HCT116 (cell line): ENCODE results near the gene SDHAF4. TPM values are rescaled to one million over a fixed set of nuclear protein-coding genes. Genes with fewer than 3 reads are reported as not detected.

Experiments
- ATAC-seq: fragments of 200-7000 bp; cut with Tn5 transposase; 2 replicates; pipeline ENCODE4 v1.9.1; 2020; ENCODE audit warnings: mild to moderate bottlenecking, moderate library complexity
- BruUV-seq: library from RNA; stranded (reverse); fragments of 400-500 nt; replicated peaks from 2 replicates; lab custom pipeline; 2021; lab: Mats Ljungman, UMichigan
- CTCF ChIA-PET: fragments of 300-600 bp; sonication (Branson Sonifier 250); formaldehyde crosslinking; loops from one replicate; lab custom pipeline; 2021; ENCODE audit warnings: antibody characterized with exemption; lab: Charles Lee
- POLR2A ChIA-PET: fragments of 300-600, 350-600 bp; sonication (Branson Sonifier 250); formaldehyde crosslinking; loops from one replicate; lab custom pipeline; 2021; ENCODE audit warnings: antibody characterized with exemption; lab: Charles Lee
- RAD21 ChIA-PET, 2 experiments: fragments of 300-600 bp; sonication (Branson Sonifier 250); formaldehyde crosslinking; loops; one replicate each; lab custom pipeline; 2023; ENCODE audit warnings: low total read pairs in 2 of 2; ENCODE audit not compliant: uncharacterized antibody in 2 of 2, unreplicated experiment in 2 of 2, low non-redundant PET in 1 of 2; lab: Charles Lee
- DNase-seq: peaks from one replicate; pipeline ENCODE4 v3.0.0-alpha.2; 2010; ENCODE audit warnings: low read depth, low spot score
- H2AFZ ChIP-seq: fragments of 200-600 bp; shearing (Covaris generic), sonication (generic); 2 replicates; pipeline ENCODE4 v1.6.1; 2017; ENCODE audit warnings: low read depth, mixed run types, mixed read lengths, antibody characterized with exemption, low read length; ENCODE audit not compliant: poor library complexity, severe bottlenecking
- H3K27ac ChIP-seq: 2 replicates; pipeline ENCODE4 v1.5.1; 2012; ENCODE audit warnings: low read depth, low read length
- H3K27me3 ChIP-seq: fragments of 200-600 bp; sonication (generic); 2 replicates; pipeline ENCODE4 v1.6.1; 2016; ENCODE audit warnings: mixed run types, low read length, mixed read lengths; ENCODE audit not compliant: insufficient read depth
- H3K36me3 ChIP-seq, 2 experiments: fragments of 200-500 bp in 1 of 2; fragments of 200-600 bp in 1 of 2; sonication (Bioruptor generic) in 1 of 2; sonication (generic) in 1 of 2; 2 replicates each; pipeline versions ENCODE4 v1.5.1 to v1.6.1; 2014 to 2016; ENCODE audit warnings: low read length in 2 of 2, inconsistent platforms in 1 of 2, mixed read lengths in 1 of 2, mixed run types in 1 of 2; ENCODE audit not compliant: insufficient read depth in 2 of 2, control insufficient read depth in 1 of 2
- H3K4me1 ChIP-seq, 2 experiments: fragments of 200-600 bp in 1 of 2; sonication (generic) in 1 of 2; 2 replicates each; pipeline versions ENCODE4 v1.5.1 to v1.6.1; 2012 to 2017; ENCODE audit warnings: low read length in 2 of 2, inconsistent platforms in 1 of 2, mild to moderate bottlenecking in 1 of 2, mixed read lengths in 1 of 2, mixed run types in 1 of 2, moderate library complexity in 1 of 2; ENCODE audit not compliant: insufficient read depth in 2 of 2, control insufficient read depth in 1 of 2
- H3K4me2 ChIP-seq: fragments of 200-600 bp; sonication (generic); 2 replicates; pipeline ENCODE4 v1.6.1; 2017; ENCODE audit warnings: mixed run types, low read length, mixed read lengths
- H3K4me3 ChIP-seq, 2 experiments: fragments of 200-600 bp in 1 of 2; sonication (generic) in 1 of 2; replicated peaks in 1 of 2; 2 replicates each; pipeline ENCODE4 v1.5.1; 2011 to 2016; ENCODE audit warnings: low read length in 2 of 2, control low read depth in 1 of 2, low read depth in 1 of 2, mild to moderate bottlenecking in 1 of 2, mixed read lengths in 1 of 2, mixed run types in 1 of 2
- H3K79me2 ChIP-seq: fragments of 200-600 bp; sonication (generic); 2 replicates; pipeline ENCODE4 v1.6.1; 2017; ENCODE audit warnings: mild to moderate bottlenecking, mixed run types, low read length, moderate library complexity, mixed read lengths; ENCODE audit not compliant: insufficient read depth
- H3K9ac ChIP-seq: fragments of 200-600 bp; sonication (generic); 2 replicates; pipeline ENCODE4 v1.6.1; 2016; ENCODE audit warnings: low read length, mixed read lengths
- H3K9me2 ChIP-seq: fragments of 200-600 bp; sonication (generic), shearing (Covaris generic); 2 replicates; pipeline ENCODE4 v1.6.1; 2017; ENCODE audit warnings: mixed run types, mild to moderate bottlenecking, moderate library complexity; ENCODE audit not compliant: insufficient read depth
- H3K9me3 ChIP-seq, 2 experiments: fragments of 200-500 bp in 1 of 2; fragments of 200-600 bp in 1 of 2; sonication (Bioruptor generic) in 1 of 2; sonication (generic) in 1 of 2; 2 replicates each; pipeline ENCODE4 v1.6.1; 2014 to 2017; ENCODE audit warnings: low read length in 2 of 2, mixed read lengths in 2 of 2, inconsistent platforms in 1 of 2, low read depth in 1 of 2, mild to moderate bottlenecking in 1 of 2, mixed run types in 1 of 2, moderate library complexity in 1 of 2; ENCODE audit not compliant: control insufficient read depth in 1 of 2, insufficient read depth in 1 of 2
- H4K20me1 ChIP-seq: fragments of 200-600 bp; sonication (generic), shearing (Covaris generic); 2 replicates; pipeline ENCODE4 v1.6.1; 2017; ENCODE audit warnings: mixed run types, mild to moderate bottlenecking, moderate library complexity; ENCODE audit not compliant: insufficient read depth
- CBX3 ChIP-seq: IDR thresholded peaks from 2 replicates; pipeline ENCODE4 v1.6.1; 2012; ENCODE audit warnings: low read depth
- CEBPB ChIP-seq: IDR thresholded peaks from 2 replicates; pipeline ENCODE4 v1.6.1; 2012; ENCODE audit warnings: low read depth
- EGR1 ChIP-seq: IDR thresholded peaks from 2 replicates; pipeline ENCODE4 v1.6.1; 2012; ENCODE audit warnings: low read depth
- ELF1 ChIP-seq: IDR thresholded peaks from 2 replicates; pipeline ENCODE4 v1.6.1; 2012; ENCODE audit warnings: low read depth, borderline replicate concordance
- FOSL1 ChIP-seq: IDR thresholded peaks from 2 replicates; pipeline ENCODE4 v1.6.1; 2012; ENCODE audit warnings: low read depth
- JUND ChIP-seq: IDR thresholded peaks from 2 replicates; pipeline ENCODE4 v1.6.1; 2012
- POLR2A ChIP-seq: IDR thresholded peaks from 2 replicates; pipeline ENCODE4 v1.7.0; 2011; ENCODE audit warnings: borderline replicate concordance; ENCODE audit not compliant: insufficient read depth, insufficient read length; ENCODE audit errors: extremely low read depth
- RAD21 ChIP-seq: IDR thresholded peaks from 2 replicates; pipeline ENCODE4 v1.6.1; 2012; ENCODE audit warnings: low read depth, mild to moderate bottlenecking
- SRF ChIP-seq: IDR thresholded peaks from 2 replicates; pipeline ENCODE4 v1.6.1; 2012; ENCODE audit warnings: low read depth
- TCF7L2 ChIP-seq: IDR thresholded peaks from 2 replicates; pipeline ENCODE4 v1.7.0; 2011; ENCODE audit warnings: borderline replicate concordance, inconsistent platforms; ENCODE audit not compliant: insufficient read depth, insufficient read length; ENCODE audit errors: extremely low read depth
- YY1 ChIP-seq: IDR thresholded peaks from 2 replicates; pipeline ENCODE4 v1.6.1; 2011; ENCODE audit warnings: low read length, low read depth, moderate library complexity, mild to moderate bottlenecking; ENCODE audit not compliant: insufficient replicate concordance; ENCODE audit errors: extremely low read depth
- intact Hi-C: fragments of 100-400 bp; cut with micrococcal nuclease; formaldehyde crosslinking; loops from 2 replicates; pipeline ENCODE4 v1.10.0; 2022
- total RNA-seq: library from RNA; stranded (reverse); gene quantifications from one replicate; pipeline ENCODE4 v1.2.1, GENCODE V29; 2021; ENCODE audit not compliant: unreplicated experiment
- TF ChIP-seq, protein P1 (sequence below), 3 experiments: fragments of 200-600 bp in 1 of 3; sonication (generic) in 1 of 3; IDR thresholded peaks in 2 of 3; conservative IDR thresholded peaks in 1 of 3; 2 replicates each; pipeline ENCODE4 v1.5.1; 2012 to 2017; ENCODE audit warnings: low read depth in 2 of 3, low read length in 2 of 3, antibody characterized with exemption in 1 of 3, borderline replicate concordance in 1 of 3, control low read depth in 1 of 3, mild to moderate bottlenecking in 1 of 3, mixed read lengths in 1 of 3, mixed run types in 1 of 3, moderate library complexity in 1 of 3; ENCODE audit not compliant: insufficient read depth in 1 of 3
- TF ChIP-seq, protein P2 (sequence below): IDR thresholded peaks from 2 replicates; pipeline ENCODE4 v1.6.1; 2011; ENCODE audit warnings: mild to moderate bottlenecking, low read length, moderate library complexity; ENCODE audit not compliant: insufficient replicate concordance; ENCODE audit errors: extremely low read depth
- TF ChIP-seq, protein P3 (sequence below): IDR thresholded peaks from 2 replicates; pipeline ENCODE4 v1.6.1; 2012

SDHAF4 gene
- total RNA-seq, 1 experiment from 2014 or later, result 8.9 TPM

DNA sequence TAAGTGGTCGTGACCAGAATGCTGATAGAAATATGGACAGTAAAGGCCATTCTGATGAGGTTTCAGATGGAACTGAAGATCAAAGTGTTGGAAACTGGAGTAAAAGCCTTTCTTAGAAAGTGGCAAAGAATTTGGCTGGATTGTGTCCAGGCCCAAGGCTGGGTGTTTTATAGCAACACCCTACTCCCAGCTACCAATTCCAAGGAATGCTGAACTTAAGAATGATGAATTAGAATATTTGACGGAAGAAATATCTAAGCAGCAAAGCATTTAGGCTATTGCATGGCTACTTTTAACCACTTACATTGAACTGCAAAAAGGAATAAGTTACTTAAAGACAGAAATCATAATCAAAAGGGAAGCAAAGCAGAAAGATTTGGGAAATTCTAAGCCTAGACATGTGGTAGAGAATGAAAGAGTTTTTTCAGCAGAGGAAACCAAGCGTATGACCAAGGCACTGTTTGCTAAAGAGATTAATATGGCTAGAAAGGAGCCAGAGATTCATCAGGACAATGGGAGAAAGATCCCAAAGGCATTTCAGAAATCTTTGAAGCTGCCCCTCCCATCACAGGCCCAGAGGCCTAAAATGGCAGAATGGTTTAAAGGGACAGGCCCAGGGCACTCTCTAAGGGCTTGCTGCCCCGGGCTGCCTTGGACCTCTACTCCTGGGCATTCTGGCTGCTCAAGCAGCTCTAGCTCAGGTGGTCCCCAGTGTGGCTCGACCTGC, 25.8 kb downstream of the SDHAF4 start:
- intact Hi-C loops, result loop anchor here (5.0 kb wide), 1 partner anchor 40 kb away; no protein-coding TSS in a partner anchor
- H4K20me1 ChIP-seq, result no peaks in the 10 kb centered on the region
- no peaks in the 10 kb centered on the region for H3K9me2 ChIP-seq
- POLR2A ChIA-PET, result no interaction called here
- H3K4me1 ChIP-seq, result no peaks in the 10 kb centered on the region
- no peak overlapping the region for H3K27ac ChIP-seq
- BruUV-seq, result no TSS peak
- H2AFZ ChIP-seq, result no peak overlapping the region
- TF ChIP-seq, protein P1, sequence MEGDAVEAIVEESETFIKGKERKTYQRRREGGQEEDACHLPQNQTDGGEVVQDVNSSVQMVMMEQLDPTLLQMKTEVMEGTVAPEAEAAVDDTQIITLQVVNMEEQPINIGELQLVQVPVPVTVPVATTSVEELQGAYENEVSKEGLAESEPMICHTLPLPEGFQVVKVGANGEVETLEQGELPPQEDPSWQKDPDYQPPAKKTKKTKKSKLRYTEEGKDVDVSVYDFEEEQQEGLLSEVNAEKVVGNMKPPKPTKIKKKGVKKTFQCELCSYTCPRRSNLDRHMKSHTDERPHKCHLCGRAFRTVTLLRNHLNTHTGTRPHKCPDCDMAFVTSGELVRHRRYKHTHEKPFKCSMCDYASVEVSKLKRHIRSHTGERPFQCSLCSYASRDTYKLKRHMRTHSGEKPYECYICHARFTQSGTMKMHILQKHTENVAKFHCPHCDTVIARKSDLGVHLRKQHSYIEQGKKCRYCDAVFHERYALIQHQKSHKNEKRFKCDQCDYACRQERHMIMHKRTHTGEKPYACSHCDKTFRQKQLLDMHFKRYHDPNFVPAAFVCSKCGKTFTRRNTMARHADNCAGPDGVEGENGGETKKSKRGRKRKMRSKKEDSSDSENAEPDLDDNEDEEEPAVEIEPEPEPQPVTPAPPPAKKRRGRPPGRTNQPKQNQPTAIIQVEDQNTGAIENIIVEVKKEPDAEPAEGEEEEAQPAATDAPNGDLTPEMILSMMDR (IDR thresholded peaks at IDR 0.05 in 2 of 3, conservative IDR thresholded peaks at IDR 0.05 in 1 of 3; ENCODE audit: borderline replicate concordance in 1 of 3, insufficient read depth in 1 of 3, low read depth in 2 of 3, low read length in 2 of 3), result no peak
- TF ChIP-seq EGR1 (no peak), CBX3 (no peak), CEBPB (no peak), FOSL1 (no peak), RAD21 (no peak), POLR2A (no peak), SRF (no peak), YY1 (no peak), TCF7L2 (no peak), ELF1 (no peak), JUND (no peak)
- TF ChIP-seq, protein P2, sequence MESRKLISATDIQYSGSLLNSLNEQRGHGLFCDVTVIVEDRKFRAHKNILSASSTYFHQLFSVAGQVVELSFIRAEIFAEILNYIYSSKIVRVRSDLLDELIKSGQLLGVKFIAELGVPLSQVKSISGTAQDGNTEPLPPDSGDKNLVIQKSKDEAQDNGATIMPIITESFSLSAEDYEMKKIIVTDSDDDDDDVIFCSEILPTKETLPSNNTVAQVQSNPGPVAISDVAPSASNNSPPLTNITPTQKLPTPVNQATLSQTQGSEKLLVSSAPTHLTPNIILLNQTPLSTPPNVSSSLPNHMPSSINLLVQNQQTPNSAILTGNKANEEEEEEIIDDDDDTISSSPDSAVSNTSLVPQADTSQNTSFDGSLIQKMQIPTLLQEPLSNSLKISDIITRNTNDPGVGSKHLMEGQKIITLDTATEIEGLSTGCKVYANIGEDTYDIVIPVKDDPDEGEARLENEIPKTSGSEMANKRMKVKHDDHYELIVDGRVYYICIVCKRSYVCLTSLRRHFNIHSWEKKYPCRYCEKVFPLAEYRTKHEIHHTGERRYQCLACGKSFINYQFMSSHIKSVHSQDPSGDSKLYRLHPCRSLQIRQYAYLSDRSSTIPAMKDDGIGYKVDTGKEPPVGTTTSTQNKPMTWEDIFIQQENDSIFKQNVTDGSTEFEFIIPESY, result no peak
- TF ChIP-seq, protein P3, sequence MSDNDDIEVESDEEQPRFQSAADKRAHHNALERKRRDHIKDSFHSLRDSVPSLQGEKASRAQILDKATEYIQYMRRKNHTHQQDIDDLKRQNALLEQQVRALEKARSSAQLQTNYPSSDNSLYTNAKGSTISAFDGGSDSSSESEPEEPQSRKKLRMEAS, result no peak
- RAD21 ChIA-PET, result no interaction called here
- H3K4me2 ChIP-seq, result no peak overlapping the region
- no peak for ATAC-seq
- no peak overlapping the region for H3K9ac ChIP-seq
- no peaks in the 10 kb centered on the region for H3K36me3 ChIP-seq
- no peaks in the 10 kb centered on the region for H3K79me2 ChIP-seq
- no peaks in the 10 kb centered on the region for H3K9me3 ChIP-seq
- no peaks in the 10 kb centered on the region for H3K27me3 ChIP-seq
- DNase-seq, result no peak
- H3K4me3 ChIP-seq, result no peak overlapping the region
- CTCF ChIA-PET, result no interaction called here
